ENCODE data around the gene CD300LD.

GRCh38 chr17:74544991-74545842 is 46.9 kb downstream of the CD300LD start:
- TF ChIP-seq CTCF (IDR thresholded peaks at IDR 0.05) (no peak), POLR2A (IDR thresholded peaks at IDR 0.05) (no peak)
